Upper lobe of left lung (tissue), 6 donors: ENCODE data around the gene M6PR. TPM values are rescaled to one million over a fixed set of nuclear protein-coding genes. Genes with fewer than 3 reads are reported as not detected.
"Not testable (repeated sequence)": the region's sequence is repeated elsewhere in the genome, so short reads cannot be mapped to it uniquely, and the experiment has no call there.

Source experiments
- ATAC-seq, 2 donors: fragments of 200-7000 bp; cut with Tn5 transposase; one replicate each; pipeline ENCODE4 v1.9.1; 2022; ENCODE audit warnings: mild to moderate bottlenecking in 2 of 2, moderate library complexity in 2 of 2; ENCODE audit not compliant: low FRiP score in 2 of 2
- DNase-seq, 2 donors: peaks; one replicate each; pipeline ENCODE4 v3.0.0-alpha.2; 2019 to 2020
- H3K27ac ChIP-seq, 4 donors: fragments of 200-600 bp; sonication (generic); one replicate each; pipeline ENCODE4 v1.5.1; 2016 to 2019
- H3K27me3 ChIP-seq, 4 donors: fragments of 200-600 bp; sonication (generic); one replicate each; pipeline ENCODE4 v1.5.1; 2017 to 2019
- H3K36me3 ChIP-seq, 4 donors: fragments of 200-600 bp; sonication (generic); one replicate each; pipeline ENCODE4 v1.5.1; 2016 to 2019
- H3K4me1 ChIP-seq, 4 donors: fragments of 200-600 bp; sonication (generic); one replicate each; pipeline ENCODE4 v1.5.1; 2018 to 2019
- H3K4me3 ChIP-seq, 4 donors: fragments of 200-600 bp; sonication (generic); one replicate each; pipeline ENCODE4 v1.5.1; 2017 to 2019; ENCODE audit warnings: mild to moderate bottlenecking in 2 of 4, moderate library complexity in 1 of 4
- H3K9me3 ChIP-seq, 4 donors: fragments of 200-600 bp; sonication (generic); one replicate each; pipeline ENCODE4 v1.5.1; 2018 to 2019
- EP300 ChIP-seq, 4 donors: sonication (generic); formaldehyde crosslinking; IDR thresholded peaks; one replicate each; pipeline ENCODE4 v1.5.1; 2017; ENCODE audit warnings: antibody characterized with exemption in 4 of 4, control low read depth in 2 of 4
- POLR2A ChIP-seq, 4 donors: fragments of 450-650 bp; IDR thresholded peaks; one replicate each; pipeline ENCODE4 v1.5.1; 2016 to 2017; ENCODE audit warnings: antibody characterized with exemption in 4 of 4, mild to moderate bottlenecking in 2 of 4
- POLR2AphosphoS5 ChIP-seq, 2 donors: sonication (generic); formaldehyde crosslinking; IDR thresholded peaks; one replicate each; pipeline ENCODE4 v1.5.1; 2017; ENCODE audit warnings: antibody characterized with exemption in 2 of 2
- WGBS, 2 donors: methylation state at CpG; one replicate each; pipeline ENCODE4 v1.1.5; 2017 to 2018; 5-methylcytosine and 5-hydroxymethylcytosine counted together
- total RNA-seq, 6 donors: library from RNA; depleted of rRNA in 4 of 6; stranded (reverse); fragments of >200 nt in 4 of 6; gene quantifications; one replicate each; pipeline versions ENCODE4 v1.1.0 to v1.2.1, GENCODE V29; 2016 to 2021
- TF ChIP-seq, protein P1 (sequence below), 6 experiments: fragments of 450-650 bp in 4 of 6; fragments of 200-600 bp in 2 of 6; sonication (generic) in 2 of 6; IDR thresholded peaks; one replicate each; pipeline ENCODE4 v1.5.1; 2016 to 2019; ENCODE audit warnings: antibody characterized with exemption in 6 of 6
- donor health status: DM: no; HTN: no; CAD: no; lungs with moderate emphysema.
- donor health status: DM: no; HTN: yes; CAD: no; lungs with severe emphysema.

Gene M6PR
- total RNA-seq, 6 donors from 2014 or later, result 136 to 239 (median 175) TPM

DNA sequence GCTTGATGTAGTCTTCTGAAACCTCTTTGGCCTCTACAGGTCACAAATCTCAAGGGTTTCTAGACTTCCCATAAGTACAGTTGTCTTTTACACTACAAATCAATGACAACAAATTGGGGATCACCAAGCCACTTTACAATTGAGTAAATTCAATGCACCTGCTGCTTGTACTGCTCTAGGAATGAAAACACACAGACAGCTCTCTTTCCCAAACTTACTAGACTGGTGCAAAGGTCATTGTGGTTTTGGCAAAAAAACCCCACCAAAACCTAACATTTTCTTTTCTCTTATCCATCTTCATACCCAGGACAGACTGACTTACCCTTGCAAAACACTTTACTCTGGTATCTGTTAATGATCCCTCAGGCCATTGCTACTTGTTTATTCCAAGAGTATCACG is 2.7 kb downstream of the M6PR start:
- Histone ChIP-seq H3K9me3 (no peaks in the 10 kb centered on the region), H3K4me3 (no peak overlapping the region), H3K36me3 (peaks cover 30 to 45% (median 37%) of the 10 kb centered on the region in 4 donors), H3K27me3 (no peaks in the 10 kb centered on the region), H3K27ac (no peak overlapping the region), H3K4me1 (peaks cover 20 to 37% (median 25%) of the 10 kb centered on the region in 4 donors)
- 52 to 79% methylated on average over 1 of the region's 1 CpG for WGBS, 2 donors
- TF ChIP-seq POLR2A (IDR thresholded peaks at IDR 0.05) (no peak), POLR2AphosphoS5 (IDR thresholded peaks at IDR 0.05) (no peak), EP300 (IDR thresholded peaks at IDR 0.05) (no peak)
- TF ChIP-seq, protein P1, sequence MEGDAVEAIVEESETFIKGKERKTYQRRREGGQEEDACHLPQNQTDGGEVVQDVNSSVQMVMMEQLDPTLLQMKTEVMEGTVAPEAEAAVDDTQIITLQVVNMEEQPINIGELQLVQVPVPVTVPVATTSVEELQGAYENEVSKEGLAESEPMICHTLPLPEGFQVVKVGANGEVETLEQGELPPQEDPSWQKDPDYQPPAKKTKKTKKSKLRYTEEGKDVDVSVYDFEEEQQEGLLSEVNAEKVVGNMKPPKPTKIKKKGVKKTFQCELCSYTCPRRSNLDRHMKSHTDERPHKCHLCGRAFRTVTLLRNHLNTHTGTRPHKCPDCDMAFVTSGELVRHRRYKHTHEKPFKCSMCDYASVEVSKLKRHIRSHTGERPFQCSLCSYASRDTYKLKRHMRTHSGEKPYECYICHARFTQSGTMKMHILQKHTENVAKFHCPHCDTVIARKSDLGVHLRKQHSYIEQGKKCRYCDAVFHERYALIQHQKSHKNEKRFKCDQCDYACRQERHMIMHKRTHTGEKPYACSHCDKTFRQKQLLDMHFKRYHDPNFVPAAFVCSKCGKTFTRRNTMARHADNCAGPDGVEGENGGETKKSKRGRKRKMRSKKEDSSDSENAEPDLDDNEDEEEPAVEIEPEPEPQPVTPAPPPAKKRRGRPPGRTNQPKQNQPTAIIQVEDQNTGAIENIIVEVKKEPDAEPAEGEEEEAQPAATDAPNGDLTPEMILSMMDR (IDR thresholded peaks at IDR 0.05), result no peak
- DNase-seq, result no peak
- ATAC-seq, result no peak

DNA sequence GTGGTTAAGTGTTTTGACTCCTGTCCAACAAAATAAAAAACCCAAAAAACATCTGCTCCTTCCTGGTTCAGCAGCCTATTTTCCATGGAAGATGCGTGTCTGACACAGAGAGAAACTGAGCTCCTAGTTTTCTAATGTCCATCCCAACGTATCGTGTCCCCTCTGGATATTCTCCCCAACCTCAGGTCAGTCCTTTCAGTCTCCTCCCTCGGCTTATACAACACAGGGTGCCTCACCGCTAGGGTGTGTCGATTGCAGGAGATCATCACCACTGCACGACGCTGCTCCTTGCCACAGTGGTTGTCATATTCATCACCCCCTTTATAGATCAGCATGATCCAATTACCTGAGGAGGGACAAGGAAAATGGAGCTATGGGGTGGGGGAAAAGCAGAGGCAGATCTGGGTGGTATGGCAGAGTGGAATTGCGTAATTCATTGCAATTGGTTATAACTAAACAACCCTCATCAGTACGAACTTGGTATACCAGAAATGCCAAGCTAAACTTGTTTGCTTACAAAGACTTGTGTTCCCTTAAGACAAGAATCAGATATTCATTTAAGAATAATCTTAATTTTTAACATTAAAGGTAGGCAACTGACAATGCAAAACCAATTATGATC is 5.8 kb downstream of the M6PR start:
- DNase-seq, result no peak
- WGBS, 2 donors, result 90% methylated on average over 10 of the region's 10 CpGs
- H3K9me3 ChIP-seq, result no peaks in the 10 kb centered on the region

DNA sequence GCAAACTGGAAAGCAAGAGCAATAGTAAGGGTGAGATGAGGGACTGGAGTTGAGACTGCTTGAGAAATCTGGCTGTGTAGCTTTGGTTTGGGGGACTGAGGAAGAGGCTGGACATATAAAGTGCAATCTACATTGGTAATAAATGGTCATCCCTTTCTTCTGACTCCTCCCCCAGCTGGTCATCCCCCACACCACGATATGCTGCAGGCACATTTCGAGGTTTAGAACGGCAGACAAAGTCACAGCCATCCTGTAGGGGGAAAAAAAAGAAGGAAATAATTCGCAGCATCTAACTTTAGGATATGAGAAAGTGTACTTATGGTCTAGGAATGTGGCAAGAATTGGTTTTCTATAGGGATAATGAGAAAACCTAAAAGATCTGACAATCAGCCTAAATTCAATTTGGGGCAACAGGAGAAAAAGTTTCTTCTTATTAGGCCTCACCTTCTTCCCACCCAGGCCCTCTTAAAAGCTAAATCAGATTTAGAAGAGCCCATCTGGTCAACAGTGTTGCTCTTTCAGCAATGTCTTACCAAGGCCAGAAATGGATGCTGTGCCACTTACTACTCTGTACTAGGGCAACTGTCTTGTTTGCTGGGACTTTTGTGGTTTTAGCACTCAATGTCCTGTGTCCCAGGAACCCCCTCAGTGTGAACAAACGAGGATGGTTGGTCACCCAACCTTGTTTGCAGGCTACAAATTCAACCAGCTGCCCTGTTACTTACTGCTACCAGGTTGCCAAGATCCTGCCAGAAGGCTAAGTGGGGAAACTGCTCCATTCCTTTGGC is 7.6 kb downstream of the M6PR start:
- ATAC-seq (no peak), DNase-seq (no peak)
- 68 to 74% methylated on average over 5 of the region's 5 CpGs for WGBS, 2 donors
- H3K36me3 ChIP-seq, result peaks cover 30 to 75% (median 48%) of the 10 kb centered on the region in 4 donors
- H3K27ac ChIP-seq, result no peak overlapping the region
- H3K4me3 ChIP-seq, result no peak overlapping the region
- H3K9me3 ChIP-seq, result no peaks in the 10 kb centered on the region
- H3K27me3 ChIP-seq, result no peaks in the 10 kb centered on the region
- peaks cover 0 to 2% (median under 1%) of the 10 kb centered on the region in 4 donors for H3K4me1 ChIP-seq
- TF ChIP-seq EP300 (IDR thresholded peaks at IDR 0.05), result no peak
- no peak for TF ChIP-seq POLR2AphosphoS5 (IDR thresholded peaks at IDR 0.05)
- TF ChIP-seq, protein P1 (IDR thresholded peaks at IDR 0.05), result no peak
- no peak for TF ChIP-seq POLR2A (IDR thresholded peaks at IDR 0.05)

More for the DNA sequence above, 5.8 kb downstream of the M6PR start:
- H3K27ac ChIP-seq, result no peak overlapping the region
- H3K4me3 ChIP-seq, result no peak overlapping the region
- H3K36me3 ChIP-seq, result peaks cover 30 to 57% (median 46%) of the 10 kb centered on the region in 4 donors
- TF ChIP-seq POLR2A (IDR thresholded peaks at IDR 0.05) (no peak), EP300 (IDR thresholded peaks at IDR 0.05) (no peak), POLR2AphosphoS5 (IDR thresholded peaks at IDR 0.05) (no peak)
- TF ChIP-seq, protein P1 (IDR thresholded peaks at IDR 0.05), result no peak
- no peaks in the 10 kb centered on the region for H3K27me3 ChIP-seq
- peaks cover 16 to 19% (median 17%) of the 10 kb centered on the region in 4 donors for H3K4me1 ChIP-seq
- ATAC-seq, result no peak

DNA sequence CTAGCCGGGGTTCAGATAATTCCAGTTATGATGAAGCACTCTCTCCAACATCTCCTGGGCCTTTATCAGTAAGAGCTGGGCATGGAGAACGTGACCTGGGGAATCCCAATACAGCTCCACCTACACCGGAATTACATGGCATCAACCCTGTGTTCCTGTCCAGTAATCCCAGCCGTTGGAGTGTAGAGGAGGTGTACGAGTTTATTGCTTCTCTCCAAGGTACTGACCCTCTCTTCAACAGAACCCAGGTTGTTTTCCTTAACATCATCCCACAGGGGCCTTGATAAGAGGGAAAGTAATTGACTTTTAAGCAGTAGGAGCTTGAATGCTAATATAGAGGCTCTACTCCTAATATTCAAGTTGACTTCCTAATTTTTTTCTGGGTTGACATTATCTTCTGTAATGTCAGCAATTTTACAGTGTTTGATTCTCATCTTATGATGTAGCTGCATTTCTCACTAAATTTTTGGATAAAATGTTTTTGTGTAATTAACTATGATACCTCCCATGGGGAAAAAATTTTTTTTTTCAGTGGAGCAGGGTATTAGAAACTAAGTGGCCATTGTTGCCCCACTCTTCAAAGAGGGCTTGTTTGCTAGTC is 11.5 kb downstream of the M6PR start:
- not testable (repeated sequence) for H3K27me3 ChIP-seq, H3K4me3 ChIP-seq, DNase-seq, H3K27ac ChIP-seq, ATAC-seq, H3K4me1 ChIP-seq, H3K9me3 ChIP-seq
- 88% methylated on average over 5 of the region's 5 CpGs for WGBS, 2 donors
- peaks cover 9 to 80% (median 32%) of the 10 kb centered on the region in 4 donors for H3K36me3 ChIP-seq

DNA sequence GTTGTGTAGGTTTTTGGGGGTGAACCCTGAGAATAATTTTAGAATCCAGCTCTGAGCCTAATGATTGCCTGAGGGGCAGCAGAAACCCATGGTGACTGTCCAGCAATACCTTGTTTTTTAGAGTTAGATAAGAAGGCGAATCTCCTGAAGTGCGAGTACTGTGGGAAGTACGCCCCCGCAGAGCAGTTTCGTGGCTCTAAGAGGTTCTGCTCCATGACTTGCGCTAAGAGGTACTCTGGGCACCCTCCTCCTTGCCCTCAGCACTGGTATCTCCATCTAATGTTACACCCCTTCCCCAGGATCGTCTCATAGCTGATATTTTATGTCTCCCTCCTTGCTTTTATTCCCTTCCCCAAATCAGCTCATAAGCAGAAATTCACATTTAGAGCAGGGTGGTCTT is 12.7 kb downstream of the M6PR start:
- ATAC-seq, result no peak
- peaks cover 0 to 73% (median 21%) of the 10 kb centered on the region in 4 donors for H3K36me3 ChIP-seq
- no peak for DNase-seq
- no peak overlapping the region for H3K27ac ChIP-seq
- WGBS, 2 donors, result 89 to 96% methylated on average over 7 of the region's 7 CpGs
- H3K27me3 ChIP-seq, result no peaks in the 10 kb centered on the region
- TF ChIP-seq POLR2AphosphoS5 (IDR thresholded peaks at IDR 0.05), result no peak
- no peak for TF ChIP-seq EP300 (IDR thresholded peaks at IDR 0.05)
- TF ChIP-seq, protein P1 (IDR thresholded peaks at IDR 0.05), result no peak
- TF ChIP-seq POLR2A (IDR thresholded peaks at IDR 0.05), result no peak
- no peaks in the 10 kb centered on the region for H3K9me3 ChIP-seq
- no peak overlapping the region for H3K4me3 ChIP-seq
- no peaks in the 10 kb centered on the region for H3K4me1 ChIP-seq

DNA sequence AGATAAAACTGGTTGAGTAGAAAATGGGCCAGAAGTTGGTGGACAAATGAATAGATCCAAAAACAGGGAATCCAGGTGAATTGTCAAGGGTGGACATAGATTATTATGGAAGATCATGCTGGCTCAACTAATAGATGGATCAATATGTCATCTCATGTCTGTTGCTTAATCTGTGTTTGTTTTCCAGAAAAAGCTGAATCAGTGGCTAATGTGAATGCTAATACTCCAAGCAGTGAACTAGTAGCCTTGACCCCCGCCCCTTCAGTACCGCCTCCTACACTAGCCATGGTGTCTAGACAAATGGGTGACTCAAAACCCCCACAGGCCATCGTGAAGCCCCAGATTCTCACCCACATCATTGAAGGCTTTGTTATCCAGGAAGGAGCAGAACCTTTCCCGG is 15.4 kb downstream of the M6PR start:
- not testable (repeated sequence) for H3K9me3 ChIP-seq, H3K4me3 ChIP-seq, H3K27me3 ChIP-seq, DNase-seq, ATAC-seq, H3K27ac ChIP-seq, H3K4me1 ChIP-seq
- H3K36me3 ChIP-seq, result peaks cover 0 to 88% (median 14%) of the 10 kb centered on the region in 4 donors
- WGBS, 2 donors, result 92 to 94% methylated on average over 2 to 4 of the region's 4 CpGs

DNA sequence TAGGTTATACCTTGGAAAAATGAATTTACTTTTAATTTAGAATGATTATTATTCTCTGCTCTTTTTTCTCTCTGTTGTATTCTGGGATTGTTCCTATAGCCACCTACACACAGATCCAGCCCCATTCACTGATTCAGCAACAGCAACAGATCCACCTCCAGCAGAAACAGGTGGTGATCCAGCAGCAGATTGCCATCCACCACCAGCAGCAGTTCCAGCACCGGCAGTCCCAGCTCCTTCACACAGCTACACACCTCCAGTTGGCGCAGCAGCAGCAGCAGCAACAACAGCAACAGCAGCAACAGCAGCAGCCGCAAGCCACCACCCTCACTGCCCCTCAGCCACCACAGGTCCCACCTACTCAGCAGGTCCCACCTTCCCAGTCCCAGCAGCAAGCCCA is 17.0 kb downstream of the M6PR start:
- H3K27ac ChIP-seq, H3K4me1 ChIP-seq, H3K27me3 ChIP-seq, DNase-seq, H3K4me3 ChIP-seq, ATAC-seq, H3K9me3 ChIP-seq: not testable (repeated sequence)
- 100% methylated on average over 2 to 3 of the region's 3 CpGs for WGBS, 2 donors
- peaks cover 0 to 79% (median 12%) of the 10 kb centered on the region in 4 donors for H3K36me3 ChIP-seq
